Right lobe of liver (tissue), 4 donors: ENCODE data around the gene C14orf132.

Source experiments
- POLR2A ChIP-seq: fragments of 450-650 bp; IDR thresholded peaks from one replicate; pipeline ENCODE4 v1.6.1; 2017; ENCODE audit warnings: antibody characterized with exemption, mild to moderate bottlenecking
- TF ChIP-seq, protein P1 (sequence below), 4 donors: fragments of 200-600 bp in 3 of 4; fragments of 450-650 bp in 1 of 4; IDR thresholded peaks; one replicate each; pipeline versions ENCODE4 v1.5.1 to v1.8.0; 2016 to 2022; ENCODE audit warnings: antibody characterized with exemption in 4 of 4, mild to moderate bottlenecking in 2 of 4
- donor health status: DM: no; HTN: no; CAD: no.
- donor health status: DM: no; HTN: no; CAD: no.
- donor health status: DM: no; HTN: yes; CAD: no.

DNA sequence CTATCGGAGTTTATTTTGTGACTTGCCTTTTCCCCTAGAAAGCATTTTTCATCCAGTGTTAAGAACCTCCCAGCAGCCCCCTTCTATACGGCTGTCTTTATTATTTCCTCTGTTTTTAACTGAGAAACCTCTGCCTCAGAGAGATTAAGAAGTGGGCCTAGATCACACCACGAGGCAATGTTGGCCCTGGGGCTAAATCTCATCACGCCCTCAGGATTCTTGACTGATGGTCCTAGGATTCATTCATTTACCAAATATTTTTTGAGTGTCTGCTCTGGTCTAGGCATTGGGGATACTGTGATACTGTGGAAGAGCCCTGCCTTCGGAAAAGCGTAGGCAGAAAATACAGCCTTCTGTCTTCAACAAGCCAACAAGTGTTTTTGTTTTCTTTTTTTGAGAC, 42.1 kb downstream of the C14orf132 start:
- TF ChIP-seq, protein P1, sequence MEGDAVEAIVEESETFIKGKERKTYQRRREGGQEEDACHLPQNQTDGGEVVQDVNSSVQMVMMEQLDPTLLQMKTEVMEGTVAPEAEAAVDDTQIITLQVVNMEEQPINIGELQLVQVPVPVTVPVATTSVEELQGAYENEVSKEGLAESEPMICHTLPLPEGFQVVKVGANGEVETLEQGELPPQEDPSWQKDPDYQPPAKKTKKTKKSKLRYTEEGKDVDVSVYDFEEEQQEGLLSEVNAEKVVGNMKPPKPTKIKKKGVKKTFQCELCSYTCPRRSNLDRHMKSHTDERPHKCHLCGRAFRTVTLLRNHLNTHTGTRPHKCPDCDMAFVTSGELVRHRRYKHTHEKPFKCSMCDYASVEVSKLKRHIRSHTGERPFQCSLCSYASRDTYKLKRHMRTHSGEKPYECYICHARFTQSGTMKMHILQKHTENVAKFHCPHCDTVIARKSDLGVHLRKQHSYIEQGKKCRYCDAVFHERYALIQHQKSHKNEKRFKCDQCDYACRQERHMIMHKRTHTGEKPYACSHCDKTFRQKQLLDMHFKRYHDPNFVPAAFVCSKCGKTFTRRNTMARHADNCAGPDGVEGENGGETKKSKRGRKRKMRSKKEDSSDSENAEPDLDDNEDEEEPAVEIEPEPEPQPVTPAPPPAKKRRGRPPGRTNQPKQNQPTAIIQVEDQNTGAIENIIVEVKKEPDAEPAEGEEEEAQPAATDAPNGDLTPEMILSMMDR (IDR thresholded peaks at IDR 0.05), result no peak
- no peak for TF ChIP-seq POLR2A
